Nephron (organoid): Measurements from ENCODE around the gene MYO18B.

Source experiments
- H3K27ac Mint-ChIP-seq, 3 experiments: 2 replicates each; pipeline ENCODE4 v1.8.0; 2020; ENCODE audit warnings: mixed read lengths in 3 of 3, mild to moderate bottlenecking in 2 of 3, moderate library complexity in 1 of 3
- H3K27me3 Mint-ChIP-seq: 2 replicates; pipeline ENCODE4 v1.8.0; 2021; ENCODE audit warnings: low read depth, mild to moderate bottlenecking, moderate library complexity, mixed read lengths
- H3K36me3 Mint-ChIP-seq: 2 replicates; pipeline ENCODE4 v1.8.0; 2020; ENCODE audit warnings: low read depth, mixed read lengths
- H3K4me1 Mint-ChIP-seq: 2 replicates; pipeline ENCODE4 v1.8.0; 2020; ENCODE audit warnings: mixed read lengths
- H3K4me3 Mint-ChIP-seq, 3 experiments: 2 replicates each; pipeline ENCODE4 v1.8.0; 2020; ENCODE audit warnings: mild to moderate bottlenecking in 3 of 3, mixed read lengths in 3 of 3, moderate library complexity in 2 of 3
- H3K9me3 Mint-ChIP-seq: 2 replicates; pipeline ENCODE4 v1.8.0; 2020; ENCODE audit warnings: mixed read lengths
- TF ChIP-seq, protein P1 (sequence below), 3 experiments: fragments of 200-600 bp; sonication (generic); IDR thresholded peaks; one replicate each; pipeline ENCODE4 v1.5.0; 2021; ENCODE audit warnings: antibody characterized with exemption in 3 of 3; ENCODE audit not compliant: unreplicated experiment in 3 of 3

MYO18B gene

DNA sequence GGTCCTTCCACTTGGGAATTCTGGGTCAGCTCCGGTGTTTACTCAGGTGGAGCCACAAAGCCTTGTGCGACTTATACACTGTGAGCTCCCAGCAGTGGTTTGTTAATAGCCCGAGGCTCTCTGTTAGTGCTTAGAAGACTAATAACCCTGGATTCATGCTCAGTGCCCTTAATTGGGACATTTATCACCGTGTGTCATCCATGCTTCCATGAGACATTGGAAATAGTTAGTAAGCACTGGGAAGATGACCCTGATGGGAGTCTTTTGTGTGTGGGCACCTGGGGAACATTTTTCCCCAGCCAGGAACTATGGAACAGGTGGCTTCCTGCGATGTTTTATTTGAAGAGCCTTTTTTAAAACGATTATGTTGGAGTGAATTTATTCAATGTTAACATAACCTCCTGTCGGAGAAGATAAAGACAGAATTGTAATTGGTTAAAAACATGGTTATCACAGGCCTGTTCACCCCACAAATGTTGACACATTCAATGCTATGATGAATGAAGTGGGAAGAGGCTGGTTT, 188.9 kb downstream of the MYO18B start:
- Mint-ChIP-seq H3K27ac (no peak overlapping the region), H3K27me3 (peaks cover 55% of the 10 kb centered on the region), H3K36me3 (no peaks in the 10 kb centered on the region), H3K4me1 (peaks cover 4% of the 10 kb centered on the region), H3K9me3 (peaks cover 4% of the 10 kb centered on the region), H3K4me3 (no peak overlapping the region)
- TF ChIP-seq, protein P1, sequence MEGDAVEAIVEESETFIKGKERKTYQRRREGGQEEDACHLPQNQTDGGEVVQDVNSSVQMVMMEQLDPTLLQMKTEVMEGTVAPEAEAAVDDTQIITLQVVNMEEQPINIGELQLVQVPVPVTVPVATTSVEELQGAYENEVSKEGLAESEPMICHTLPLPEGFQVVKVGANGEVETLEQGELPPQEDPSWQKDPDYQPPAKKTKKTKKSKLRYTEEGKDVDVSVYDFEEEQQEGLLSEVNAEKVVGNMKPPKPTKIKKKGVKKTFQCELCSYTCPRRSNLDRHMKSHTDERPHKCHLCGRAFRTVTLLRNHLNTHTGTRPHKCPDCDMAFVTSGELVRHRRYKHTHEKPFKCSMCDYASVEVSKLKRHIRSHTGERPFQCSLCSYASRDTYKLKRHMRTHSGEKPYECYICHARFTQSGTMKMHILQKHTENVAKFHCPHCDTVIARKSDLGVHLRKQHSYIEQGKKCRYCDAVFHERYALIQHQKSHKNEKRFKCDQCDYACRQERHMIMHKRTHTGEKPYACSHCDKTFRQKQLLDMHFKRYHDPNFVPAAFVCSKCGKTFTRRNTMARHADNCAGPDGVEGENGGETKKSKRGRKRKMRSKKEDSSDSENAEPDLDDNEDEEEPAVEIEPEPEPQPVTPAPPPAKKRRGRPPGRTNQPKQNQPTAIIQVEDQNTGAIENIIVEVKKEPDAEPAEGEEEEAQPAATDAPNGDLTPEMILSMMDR (IDR thresholded peaks at IDR 0.05; ENCODE audit: unreplicated experiment in 3 of 3) = no peak

DNA sequence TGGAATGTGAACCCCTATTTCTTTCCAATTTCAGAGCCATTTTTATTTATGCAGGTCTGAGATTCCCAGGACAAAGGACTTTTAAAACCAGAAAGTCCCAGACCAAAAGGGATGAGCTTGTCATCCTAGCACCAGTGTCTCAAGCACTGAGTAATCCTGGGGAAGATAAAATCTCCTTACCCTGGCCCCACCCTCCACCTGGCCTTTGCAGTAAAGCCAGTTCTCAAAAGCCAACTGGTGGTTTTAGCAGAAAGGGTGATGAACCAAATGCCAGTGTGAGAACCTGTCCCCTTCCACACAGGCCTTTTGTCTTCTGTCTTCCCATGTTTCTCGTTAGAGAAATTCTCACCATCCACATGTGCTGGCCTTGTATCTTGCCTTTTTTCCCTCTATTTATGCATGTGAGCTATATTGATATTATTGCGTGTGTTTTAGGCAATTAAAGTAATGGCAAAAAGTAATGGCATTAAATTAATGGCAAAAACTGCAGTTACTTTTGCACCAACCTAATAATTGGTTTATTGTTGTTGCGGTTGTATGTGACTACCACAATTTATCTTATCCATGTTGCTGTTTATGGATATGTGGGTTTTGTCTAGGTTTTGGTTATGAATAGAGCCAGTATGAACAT, 191.3 kb downstream of the MYO18B start:
- TF ChIP-seq, protein P1 (IDR thresholded peaks at IDR 0.05; ENCODE audit: unreplicated experiment in 3 of 3) = no peak
- H3K4me3 Mint-ChIP-seq = no peak overlapping the region
- H3K36me3 Mint-ChIP-seq = no peaks in the 10 kb centered on the region
- H3K27ac Mint-ChIP-seq = no peak overlapping the region
- peaks cover 2% of the 10 kb centered on the region for H3K9me3 Mint-ChIP-seq
- H3K4me1 Mint-ChIP-seq = no peaks in the 10 kb centered on the region
- peaks cover 61% of the 10 kb centered on the region for H3K27me3 Mint-ChIP-seq

DNA sequence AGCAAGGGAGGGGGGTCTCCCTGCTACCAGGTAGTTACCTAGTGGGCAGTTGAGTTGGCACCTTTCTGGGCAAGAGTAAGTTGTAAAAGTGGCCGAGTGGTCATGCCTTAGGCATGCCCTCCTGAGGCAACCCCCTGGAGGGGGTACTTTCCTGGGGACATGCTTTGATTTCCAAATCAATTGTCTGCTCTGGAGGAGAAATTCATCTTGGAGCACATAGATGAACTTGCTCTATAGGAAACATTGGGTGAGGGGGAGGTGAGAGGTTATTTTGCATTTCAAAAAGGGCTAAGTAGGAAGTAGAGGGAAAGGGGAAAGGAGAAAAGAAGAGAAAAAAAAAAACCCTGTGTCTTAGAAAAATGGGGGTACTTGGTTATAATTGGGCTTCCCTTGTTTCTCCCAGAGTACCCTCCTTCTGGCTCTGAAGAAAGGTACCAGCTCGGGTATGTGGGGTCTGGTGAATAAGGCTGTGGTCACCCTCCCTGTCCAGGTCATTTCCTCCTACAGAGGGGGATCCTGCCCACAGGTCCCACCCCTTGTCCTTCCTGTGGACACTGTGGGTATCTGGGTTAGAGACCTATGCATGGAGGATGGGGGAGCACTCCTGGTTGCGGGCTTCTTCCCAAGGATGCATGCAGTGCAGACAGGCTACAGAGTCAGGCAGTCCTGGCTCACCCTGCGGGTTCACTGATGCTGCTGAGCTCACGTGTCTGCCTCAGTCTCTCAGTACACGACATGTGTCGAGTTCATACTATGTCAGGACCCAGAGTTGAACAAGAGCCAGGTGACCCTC, 193.5 kb downstream of the MYO18B start:
- Mint-ChIP-seq H3K27ac (no peak overlapping the region), H3K4me3 (no peak overlapping the region), H3K4me1 (no peaks in the 10 kb centered on the region), H3K27me3 (peaks cover 52% of the 10 kb centered on the region), H3K9me3 (peaks cover 4% of the 10 kb centered on the region), H3K36me3 (no peaks in the 10 kb centered on the region)
- TF ChIP-seq, protein P1 (IDR thresholded peaks at IDR 0.05; ENCODE audit: unreplicated experiment in 3 of 3) = no peak

DNA sequence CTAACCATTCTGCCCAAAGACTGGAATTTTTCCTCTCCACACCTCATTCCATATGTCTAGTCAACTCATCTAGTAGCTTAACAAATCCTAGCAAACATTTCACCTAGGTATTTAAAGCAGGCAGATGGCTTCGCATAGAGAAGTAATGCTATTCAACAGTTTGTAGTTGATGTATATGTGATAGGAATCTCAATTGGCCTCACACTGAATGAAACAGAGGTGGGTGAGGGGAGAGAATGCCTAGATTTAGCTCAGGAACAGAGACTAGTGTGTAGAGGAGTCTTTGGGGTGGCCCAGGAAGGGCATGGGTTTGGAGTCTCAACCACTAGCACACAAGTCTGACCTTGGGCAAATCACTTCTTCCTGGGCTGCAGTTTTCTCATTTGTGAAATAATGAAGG, 196.2 kb downstream of the MYO18B start:
- Mint-ChIP-seq H3K27ac (no peak overlapping the region), H3K27me3 (peaks cover 41% of the 10 kb centered on the region), H3K4me3 (no peak overlapping the region), H3K4me1 (peaks cover 22% of the 10 kb centered on the region), H3K9me3 (peaks cover 4% of the 10 kb centered on the region), H3K36me3 (no peaks in the 10 kb centered on the region)
- TF ChIP-seq, protein P1 (IDR thresholded peaks at IDR 0.05; ENCODE audit: unreplicated experiment in 3 of 3) = no peak

DNA sequence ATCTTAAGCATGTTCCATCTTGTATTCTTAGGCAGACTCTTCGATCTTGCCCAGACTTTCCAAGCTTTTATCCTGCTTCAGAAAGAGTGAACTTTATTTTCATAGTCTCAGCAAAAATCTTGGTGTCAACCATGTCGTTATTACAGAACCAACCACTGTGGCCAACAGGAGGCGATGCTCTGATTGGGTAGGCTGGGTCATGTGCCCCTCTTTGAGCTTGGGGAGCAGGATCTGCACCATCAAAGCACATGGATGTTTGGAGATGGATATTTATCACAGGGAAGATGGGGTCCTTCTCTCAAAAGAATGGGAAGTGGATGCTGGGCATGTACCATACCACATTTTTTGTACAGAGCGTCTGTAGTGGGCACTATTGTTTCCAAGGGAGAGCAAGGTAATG, 197.4 kb downstream of the MYO18B start:
- peaks cover 26% of the 10 kb centered on the region for H3K4me1 Mint-ChIP-seq
- TF ChIP-seq, protein P1 (IDR thresholded peaks at IDR 0.05; ENCODE audit: unreplicated experiment in 3 of 3) = no peak
- H3K9me3 Mint-ChIP-seq = peaks cover 2% of the 10 kb centered on the region
- H3K36me3 Mint-ChIP-seq = no peaks in the 10 kb centered on the region
- H3K4me3 Mint-ChIP-seq = no peak overlapping the region
- peaks cover 40% of the 10 kb centered on the region for H3K27me3 Mint-ChIP-seq
- no peak overlapping the region for H3K27ac Mint-ChIP-seq
